ENCODE measurements around the gene SLC10A7.

SLC10A7 gene

DNA sequence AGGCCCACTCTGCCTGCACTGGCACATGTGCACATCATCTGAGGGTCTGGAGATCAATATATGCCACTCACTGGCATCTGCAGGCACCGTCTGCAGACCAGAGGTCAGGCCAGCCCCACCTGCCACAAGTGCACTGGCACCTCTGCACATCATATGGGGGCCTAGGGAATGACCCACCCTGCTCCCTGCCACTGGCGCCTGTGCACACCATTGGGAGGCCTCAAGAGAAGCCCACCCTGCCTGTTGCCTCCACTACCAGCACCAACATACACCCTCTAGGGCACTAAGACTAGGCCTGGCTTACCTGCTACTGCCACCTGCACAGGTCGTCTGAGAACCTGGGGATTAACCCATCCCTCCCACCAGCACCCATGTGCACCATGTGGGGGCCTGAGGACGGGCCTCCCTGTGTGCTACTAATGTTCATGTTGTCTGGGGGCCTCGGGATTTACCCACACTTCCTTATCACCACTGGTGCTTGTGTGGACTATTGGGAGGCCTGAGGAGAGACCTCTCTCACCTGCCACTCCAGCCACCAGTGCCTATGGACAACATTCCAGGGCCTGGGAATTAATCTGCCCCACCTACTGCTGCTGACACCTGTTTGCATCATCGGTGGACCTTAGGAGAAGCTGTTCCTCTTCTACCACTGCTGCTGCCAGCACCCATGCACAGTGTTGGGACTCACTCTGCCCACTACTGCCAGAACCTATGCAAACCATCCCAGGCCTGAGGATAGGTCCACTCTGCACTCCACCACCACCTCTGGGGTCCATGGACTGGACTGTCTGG, 193.7 kb downstream of the SLC10A7 start:
- no peak for DNase-seq (ENCODE audit: low spot score)
- TF ChIP-seq, protein P1, sequence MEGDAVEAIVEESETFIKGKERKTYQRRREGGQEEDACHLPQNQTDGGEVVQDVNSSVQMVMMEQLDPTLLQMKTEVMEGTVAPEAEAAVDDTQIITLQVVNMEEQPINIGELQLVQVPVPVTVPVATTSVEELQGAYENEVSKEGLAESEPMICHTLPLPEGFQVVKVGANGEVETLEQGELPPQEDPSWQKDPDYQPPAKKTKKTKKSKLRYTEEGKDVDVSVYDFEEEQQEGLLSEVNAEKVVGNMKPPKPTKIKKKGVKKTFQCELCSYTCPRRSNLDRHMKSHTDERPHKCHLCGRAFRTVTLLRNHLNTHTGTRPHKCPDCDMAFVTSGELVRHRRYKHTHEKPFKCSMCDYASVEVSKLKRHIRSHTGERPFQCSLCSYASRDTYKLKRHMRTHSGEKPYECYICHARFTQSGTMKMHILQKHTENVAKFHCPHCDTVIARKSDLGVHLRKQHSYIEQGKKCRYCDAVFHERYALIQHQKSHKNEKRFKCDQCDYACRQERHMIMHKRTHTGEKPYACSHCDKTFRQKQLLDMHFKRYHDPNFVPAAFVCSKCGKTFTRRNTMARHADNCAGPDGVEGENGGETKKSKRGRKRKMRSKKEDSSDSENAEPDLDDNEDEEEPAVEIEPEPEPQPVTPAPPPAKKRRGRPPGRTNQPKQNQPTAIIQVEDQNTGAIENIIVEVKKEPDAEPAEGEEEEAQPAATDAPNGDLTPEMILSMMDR (IDR thresholded peaks at IDR 0.05; ENCODE audit: extremely low read depth, missing control alignments) = no peak

DNA sequence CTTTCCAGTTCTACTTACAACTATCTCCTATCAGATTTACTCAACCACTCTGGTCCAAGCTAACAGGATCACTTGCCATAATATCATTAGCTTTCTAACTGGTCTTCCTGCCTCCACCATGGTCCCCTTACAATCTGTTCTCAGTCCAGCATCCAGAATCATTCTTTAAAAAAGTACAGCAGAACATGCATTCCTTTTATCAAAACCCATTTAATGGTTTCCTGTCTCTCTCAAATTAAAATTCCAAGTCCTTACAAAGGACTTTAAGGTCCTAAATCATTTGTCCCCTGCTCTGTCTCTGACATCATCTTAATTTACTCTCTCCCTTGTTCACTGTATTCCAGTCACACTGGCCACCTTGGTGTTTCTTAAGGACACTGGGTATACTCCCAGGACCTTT, 202.8 kb downstream of the SLC10A7 start:
- TF ChIP-seq, protein P1 (IDR thresholded peaks at IDR 0.05; ENCODE audit: extremely low read depth, missing control alignments) = no peak
- no peak for DNase-seq (ENCODE audit: low spot score)

DNA sequence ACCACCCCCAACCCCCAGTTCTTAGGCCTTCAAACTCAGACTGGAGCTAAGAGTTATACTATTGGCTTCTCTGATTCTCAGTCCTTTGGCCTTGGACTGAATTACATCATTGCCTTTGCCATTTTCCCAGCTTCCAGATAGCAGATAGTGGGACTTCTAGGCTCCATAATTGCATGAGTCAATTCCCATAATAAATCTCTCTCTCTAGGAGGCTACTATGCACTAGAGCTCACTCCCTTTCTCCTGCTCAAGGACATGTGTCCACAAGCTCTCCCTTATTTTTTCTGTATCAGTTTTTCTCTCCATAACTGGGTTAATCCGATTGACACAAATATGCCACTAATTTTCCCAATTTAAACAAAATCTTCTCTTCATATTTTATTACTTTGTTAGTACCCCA, 204.0 kb downstream of the SLC10A7 start:
- TF ChIP-seq, protein P1 (IDR thresholded peaks at IDR 0.05; ENCODE audit: extremely low read depth, missing control alignments) = no peak
- no peak for DNase-seq (ENCODE audit: low spot score)

DNA sequence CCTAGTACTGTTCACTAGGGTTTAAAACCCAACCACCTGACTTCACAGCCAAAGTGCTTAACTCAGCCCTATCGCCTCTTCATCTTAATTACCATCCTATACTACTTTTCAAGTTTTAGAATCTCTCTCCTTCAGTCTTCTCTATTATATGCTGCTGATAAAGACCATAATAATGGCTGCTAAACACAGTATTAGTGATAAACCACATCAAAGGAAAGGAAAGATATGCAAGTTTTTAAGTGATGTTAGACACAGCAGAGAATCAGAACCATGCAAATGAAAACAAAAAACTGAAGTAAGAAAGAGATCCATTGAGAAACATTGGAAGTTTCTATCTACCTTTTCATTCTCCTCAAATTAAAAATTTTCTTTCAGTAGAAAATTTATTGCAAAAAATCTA, 206.6 kb downstream of the SLC10A7 start:
- TF ChIP-seq, protein P1 (IDR thresholded peaks at IDR 0.05; ENCODE audit: extremely low read depth, missing control alignments) = no peak
- no peak for DNase-seq (ENCODE audit: low spot score)

DNA sequence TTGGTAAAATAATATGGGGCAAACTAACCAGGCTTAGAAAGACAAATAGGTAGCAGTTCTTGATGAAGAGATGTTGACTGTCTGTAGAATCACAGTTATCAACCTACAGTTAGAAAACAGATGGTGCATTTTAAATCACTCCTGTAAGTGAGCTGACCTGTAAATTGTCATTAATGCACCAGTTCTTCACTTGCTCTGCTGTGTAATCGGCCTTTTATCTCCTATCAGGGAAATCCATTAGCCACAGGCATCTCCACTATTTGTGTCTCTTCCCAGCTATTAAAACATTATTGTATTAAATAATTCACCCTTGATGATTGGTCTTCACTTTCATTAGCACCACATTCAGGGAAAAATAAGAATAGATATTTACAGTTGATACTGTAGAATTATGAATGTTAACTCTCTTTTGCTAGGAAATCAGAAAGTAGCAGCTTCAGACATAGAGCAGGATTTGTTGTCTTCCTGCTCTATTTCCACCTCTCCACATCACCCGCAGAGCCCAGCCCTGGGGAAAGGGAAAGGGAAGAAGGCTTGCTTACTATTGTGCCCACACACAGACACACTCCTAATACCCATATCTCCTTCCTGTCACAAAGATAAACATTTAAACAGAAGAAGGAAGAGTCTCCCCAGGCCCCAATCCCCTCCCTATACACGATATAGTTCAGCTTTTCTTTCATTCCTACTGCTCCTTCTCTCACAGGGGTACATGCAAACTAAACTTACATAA, 210.3 kb downstream of the SLC10A7 start:
- TF ChIP-seq, protein P1 (IDR thresholded peaks at IDR 0.05; ENCODE audit: extremely low read depth, missing control alignments) = no peak

DNA sequence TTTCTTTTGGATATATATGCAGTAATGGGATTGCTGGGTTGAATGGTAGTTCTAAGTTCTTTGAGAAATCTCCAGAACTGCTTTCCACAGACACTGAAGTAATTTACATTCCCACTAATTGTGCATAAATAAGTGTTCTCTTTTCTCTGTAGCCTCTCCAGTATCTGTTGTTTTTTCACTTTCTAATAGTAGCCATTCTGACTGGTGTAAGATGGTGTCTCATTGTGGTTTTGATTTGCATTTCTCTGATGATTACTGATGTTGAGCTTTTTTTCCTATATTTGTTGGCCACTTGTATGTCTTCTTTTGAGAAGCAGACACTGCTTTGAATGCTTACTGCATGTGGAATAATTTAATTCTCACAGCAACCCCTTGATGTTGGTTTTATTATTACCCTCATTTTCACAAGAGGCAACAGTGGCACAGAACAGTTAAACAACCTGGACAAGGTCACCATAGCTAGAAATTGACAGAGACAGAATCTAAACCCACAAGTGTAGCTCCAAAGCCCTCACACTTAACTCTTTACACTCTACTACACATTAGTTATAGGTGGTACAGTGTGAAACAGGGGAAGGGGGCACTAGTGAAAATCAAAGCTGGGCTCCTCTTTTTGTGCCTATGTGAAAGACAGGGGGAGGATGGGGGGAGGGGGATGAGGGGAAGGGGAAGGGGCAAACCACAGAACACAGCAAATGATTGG, 211.3 kb downstream of the SLC10A7 start:
- TF ChIP-seq, protein P1 (IDR thresholded peaks at IDR 0.05; ENCODE audit: extremely low read depth, missing control alignments) = no peak
- no peak for DNase-seq (ENCODE audit: low spot score)

More for the DNA sequence above, 210.3 kb downstream of the SLC10A7 start:
- DNase-seq (ENCODE audit: low spot score) = no peak

DNA sequence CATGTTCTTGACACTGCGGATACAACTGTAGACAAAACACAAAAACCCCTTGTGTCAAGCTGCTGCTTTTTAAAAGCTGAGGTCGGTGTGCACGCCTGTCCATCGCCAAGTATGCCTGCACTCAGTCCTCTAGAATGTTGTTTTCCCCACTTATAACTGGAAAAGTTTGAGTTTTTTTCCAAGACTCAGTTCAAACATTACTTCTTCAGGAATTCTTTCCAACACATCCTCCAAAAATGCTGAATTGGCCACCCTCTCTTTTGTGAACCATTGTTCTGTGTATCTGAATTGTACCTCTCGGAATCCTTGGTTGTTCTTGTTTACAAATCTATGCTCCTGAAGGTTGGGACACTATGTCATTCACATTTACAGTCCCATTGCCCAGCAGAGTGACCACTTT, 212.8 kb downstream of the SLC10A7 start:
- no peak for DNase-seq (ENCODE audit: low spot score)
- TF ChIP-seq, protein P1 (IDR thresholded peaks at IDR 0.05; ENCODE audit: extremely low read depth, missing control alignments) = no peak

Data from GM20000 (cell line).